ENCODE measurements around the gene DIS3L2. TPM values are rescaled to one million over a fixed set of nuclear protein-coding genes. Genes with fewer than 3 reads are reported as not detected.

The DIS3L2 gene
- total RNA-seq, 2 donors from 2014 or later = 55.5 to 67.2 TPM

- H3K9me3 ChIP-seq (ENCODE audit: control insufficient read depth, low read length, poor library complexity, severe bottlenecking) = no peaks in the 10 kb centered on the region
- ATAC-seq (no peak), DNase-seq (no peak)
- Mint-ChIP-seq H3K4me3 (no peak overlapping the region), H3K4me1 (peaks cover 8% of the 10 kb centered on the region), H3K27ac (no peak overlapping the region), H3K27me3 (no peaks in the 10 kb centered on the region), H3K36me3 (ENCODE audit: low read depth) (peaks cover 12% of the 10 kb centered on the region)
Observed at GRCh38 chr2:232264081-232264480, 302.6 kb downstream of the DIS3L2 start.

GRCh38 chr2:232265329-232265728, 303.8 kb downstream of the DIS3L2 start:
- Mint-ChIP-seq H3K27me3 (no peaks in the 10 kb centered on the region), H3K4me1 (peaks cover 8% of the 10 kb centered on the region), H3K27ac (peak overlapping the region; percentile 53), H3K36me3 (ENCODE audit: low read depth) (peaks cover 17% of the 10 kb centered on the region), H3K4me3 (no peak overlapping the region)
- DNase-seq (no peak), ATAC-seq (no peak)
- H3K9me3 ChIP-seq (ENCODE audit: control insufficient read depth, low read length, poor library complexity, severe bottlenecking) = no peaks in the 10 kb centered on the region

GRCh38 chr2:232268636-232269165, 307.2 kb downstream of the DIS3L2 start:
- Mint-ChIP-seq H3K4me3 (no peak overlapping the region), H3K4me1 (peaks cover 7% of the 10 kb centered on the region), H3K27me3 (no peaks in the 10 kb centered on the region), H3K36me3 (ENCODE audit: low read depth) (peaks cover 14% of the 10 kb centered on the region), H3K27ac (no peak overlapping the region)
- DNase-seq (no peak), ATAC-seq (no peak)
- H3K9me3 ChIP-seq (ENCODE audit: control insufficient read depth, low read length, poor library complexity, severe bottlenecking) = no peaks in the 10 kb centered on the region

- Mint-ChIP-seq H3K4me1 (peaks cover 7% of the 10 kb centered on the region), H3K27me3 (no peaks in the 10 kb centered on the region), H3K27ac (peak overlapping the region; percentile 8), H3K4me3 (no peak overlapping the region), H3K36me3 (ENCODE audit: low read depth) (peaks cover 15% of the 10 kb centered on the region)
- no peak for ATAC-seq
- no peak for DNase-seq
- H3K9me3 ChIP-seq (ENCODE audit: control insufficient read depth, low read length, poor library complexity, severe bottlenecking) = no peaks in the 10 kb centered on the region
Observed at GRCh38 chr2:232269867-232270266, 308.4 kb downstream of the DIS3L2 start.

- Mint-ChIP-seq H3K27ac (peak overlapping the region; percentile 61), H3K4me3 (no peak overlapping the region), H3K36me3 (ENCODE audit: low read depth) (peaks cover 25% of the 10 kb centered on the region), H3K4me1 (peaks cover 12% of the 10 kb centered on the region), H3K27me3 (no peaks in the 10 kb centered on the region)
- ATAC-seq (no peak), DNase-seq (no peak)
- no peaks in the 10 kb centered on the region for H3K9me3 ChIP-seq (ENCODE audit: control insufficient read depth, low read length, poor library complexity, severe bottlenecking)
Observed at GRCh38 chr2:232273903-232274643, 312.6 kb downstream of the DIS3L2 start.

- H3K4me3 Mint-ChIP-seq = no peak overlapping the region
- peaks cover 11% of the 10 kb centered on the region for H3K4me1 Mint-ChIP-seq
- no peak for DNase-seq
- peaks cover 24% of the 10 kb centered on the region for H3K36me3 Mint-ChIP-seq (ENCODE audit: low read depth)
- ATAC-seq = no peak
- no peaks in the 10 kb centered on the region for H3K27me3 Mint-ChIP-seq
- H3K9me3 ChIP-seq (ENCODE audit: control insufficient read depth, low read length, poor library complexity, severe bottlenecking) = no peaks in the 10 kb centered on the region
- no peak overlapping the region for H3K27ac Mint-ChIP-seq
Observed at GRCh38 chr2:232275670-232276069, 314.2 kb downstream of the DIS3L2 start.

GRCh38 chr2:232276084-232276732, 314.7 kb downstream of the DIS3L2 start:
- no peak for DNase-seq

GRCh38 chr2:232276733-232277313, 315.3 kb downstream of the DIS3L2 start:
- Mint-ChIP-seq H3K27ac (no peak overlapping the region), H3K36me3 (ENCODE audit: low read depth) (peaks cover 22% of the 10 kb centered on the region)
- DNase-seq = no peak

More at GRCh38 chr2:232276084-232276732, 314.7 kb downstream of the DIS3L2 start:
- Mint-ChIP-seq H3K27ac (no peak overlapping the region), H3K4me1 (peaks cover 13% of the 10 kb centered on the region), H3K27me3 (no peaks in the 10 kb centered on the region), H3K4me3 (no peak overlapping the region), H3K36me3 (ENCODE audit: low read depth) (peaks cover 22% of the 10 kb centered on the region)
- ATAC-seq = no peak
- H3K9me3 ChIP-seq (ENCODE audit: control insufficient read depth, low read length, poor library complexity, severe bottlenecking) = no peaks in the 10 kb centered on the region

GRCh38 chr2:232278534-232278933, 317.0 kb downstream of the DIS3L2 start:
- H3K4me3 Mint-ChIP-seq = no peak overlapping the region
- no peak for DNase-seq
- H3K27me3 Mint-ChIP-seq = no peaks in the 10 kb centered on the region
- ATAC-seq = no peak
- no peak overlapping the region for H3K27ac Mint-ChIP-seq
- no peaks in the 10 kb centered on the region for H3K9me3 ChIP-seq (ENCODE audit: control insufficient read depth, low read length, poor library complexity, severe bottlenecking)
- H3K4me1 Mint-ChIP-seq = peaks cover 9% of the 10 kb centered on the region
- H3K36me3 Mint-ChIP-seq (ENCODE audit: low read depth) = peaks cover 19% of the 10 kb centered on the region

More at GRCh38 chr2:232276733-232277313, 315.3 kb downstream of the DIS3L2 start:
- no peaks in the 10 kb centered on the region for H3K27me3 Mint-ChIP-seq
- peaks cover 13% of the 10 kb centered on the region for H3K4me1 Mint-ChIP-seq
- no peak for ATAC-seq
- H3K4me3 Mint-ChIP-seq = no peak overlapping the region
- no peaks in the 10 kb centered on the region for H3K9me3 ChIP-seq (ENCODE audit: control insufficient read depth, low read length, poor library complexity, severe bottlenecking)

- H3K4me1 Mint-ChIP-seq = peaks cover 10% of the 10 kb centered on the region
- H3K4me3 Mint-ChIP-seq = no peak overlapping the region
- no peak overlapping the region for H3K27ac Mint-ChIP-seq
- peaks cover 15% of the 10 kb centered on the region for H3K36me3 Mint-ChIP-seq (ENCODE audit: low read depth)
- H3K27me3 Mint-ChIP-seq = no peaks in the 10 kb centered on the region
- ATAC-seq (no peak), DNase-seq (no peak)
- H3K9me3 ChIP-seq (ENCODE audit: control insufficient read depth, low read length, poor library complexity, severe bottlenecking) = no peaks in the 10 kb centered on the region
Observed at GRCh38 chr2:232280341-232280740, 318.8 kb downstream of the DIS3L2 start.

GRCh38 chr2:232281858-232282507, 320.5 kb downstream of the DIS3L2 start:
- no peaks in the 10 kb centered on the region for H3K27me3 Mint-ChIP-seq
- H3K9me3 ChIP-seq (ENCODE audit: control insufficient read depth, low read length, poor library complexity, severe bottlenecking) = no peaks in the 10 kb centered on the region
- ATAC-seq (no peak), DNase-seq (no peak)
- H3K4me3 Mint-ChIP-seq = no peak overlapping the region
- peaks cover 9% of the 10 kb centered on the region for H3K36me3 Mint-ChIP-seq (ENCODE audit: low read depth)
- no peak overlapping the region for H3K27ac Mint-ChIP-seq
- peaks cover 8% of the 10 kb centered on the region for H3K4me1 Mint-ChIP-seq

GRCh38 chr2:232282508-232283055, 321.1 kb downstream of the DIS3L2 start:
- peaks cover 9% of the 10 kb centered on the region for H3K36me3 Mint-ChIP-seq (ENCODE audit: low read depth)
- no peak for ATAC-seq
- H3K4me3 Mint-ChIP-seq = no peak overlapping the region
- H3K9me3 ChIP-seq (ENCODE audit: control insufficient read depth, low read length, poor library complexity, severe bottlenecking) = no peaks in the 10 kb centered on the region
- H3K4me1 Mint-ChIP-seq = peaks cover 8% of the 10 kb centered on the region
- H3K27me3 Mint-ChIP-seq = no peaks in the 10 kb centered on the region
- H3K27ac Mint-ChIP-seq = no peak overlapping the region
- no peak for DNase-seq

All from T-helper 17 cell (primary cell).